HPDE6-E6E7 (cell line): ENCODE measurements around the gene LPP.
"Not testable (repeated sequence)": the region's sequence is repeated elsewhere in the genome, so short reads cannot be mapped to it uniquely, and the experiment has no call there.

Experiments
- DNase-seq: peaks from one replicate; pipeline ENCODE4 v3.0.0; 2011; ENCODE audit warnings: missing footprints; ENCODE audit errors: extremely low spot score

Gene LPP

GRCh38 chr3:188397766-188398705 is 244.1 kb downstream of the LPP start:
- DNase-seq = no peak

GRCh38 chr3:188400494-188401243 is 246.7 kb downstream of the LPP start:
- no peak for DNase-seq

- no peak for DNase-seq
Measured at GRCh38 chr3:188401244-188401993, 247.5 kb downstream of the LPP start.

- no peak for DNase-seq
Measured at GRCh38 chr3:188402229-188402628, 248.3 kb downstream of the LPP start.

- DNase-seq = no peak
Measured at GRCh38 chr3:188403404-188403803, 249.4 kb downstream of the LPP start.

- DNase-seq = no peak
Measured at GRCh38 chr3:188404124-188404523, 250.2 kb downstream of the LPP start.

GRCh38 chr3:188404701-188405100 is 250.7 kb downstream of the LPP start:
- DNase-seq = no peak

GRCh38 chr3:188407158-188407880 is 253.4 kb downstream of the LPP start:
- DNase-seq = no peak

GRCh38 chr3:188408831-188409230 is 254.9 kb downstream of the LPP start:
- no peak for DNase-seq

- DNase-seq = no peak
Measured at GRCh38 chr3:188411750-188412149, 257.8 kb downstream of the LPP start.

GRCh38 chr3:188415196-188415595 is 261.2 kb downstream of the LPP start:
- DNase-seq = no peak

GRCh38 chr3:188416041-188416440 is 262.1 kb downstream of the LPP start:
- no peak for DNase-seq

GRCh38 chr3:188417271-188417696 is 263.3 kb downstream of the LPP start:
- DNase-seq = no peak

- no peak for DNase-seq
Measured at GRCh38 chr3:188417766-188418165, 263.8 kb downstream of the LPP start.

GRCh38 chr3:188421151-188421821 is 267.3 kb downstream of the LPP start:
- DNase-seq = no peak

- no peak for DNase-seq
Measured at GRCh38 chr3:188421836-188422540, 268.0 kb downstream of the LPP start.

GRCh38 chr3:188427981-188428380 is 274.0 kb downstream of the LPP start:
- DNase-seq = not testable (repeated sequence)

GRCh38 chr3:188431040-188431439 is 277.1 kb downstream of the LPP start:
- DNase-seq = no peak

GRCh38 chr3:188431553-188431952 is 277.6 kb downstream of the LPP start:
- peak; percentile 44 for DNase-seq
